GM12878 (cell line): ENCODE results near the gene NES. TPM values are rescaled to one million over a fixed set of nuclear protein-coding genes. Genes with fewer than 3 reads are reported as not detected.

Experiments used
- ATAC-seq: fragments of 200-7000 bp; cut with Tn5 transposase; 3 replicates; pipeline ENCODE4 v1.9.1; 2020; ENCODE audit warnings: mild to moderate bottlenecking, moderate library complexity
- BruUV-seq: library from RNA; stranded (reverse); fragments of 400-500 nt; replicated peaks from 2 replicates; lab custom pipeline; 2021; lab: Mats Ljungman, UMichigan
- CTCF ChIA-PET: fragments of 300-600 bp; sonication (Branson Sonifier 250); formaldehyde crosslinking; extraction: SDS; loops from one replicate; lab custom pipeline; 2021; ENCODE audit warnings: inconsistent platforms; lab: Yijun Ruan, JAX
- POLR2A ChIA-PET: fragments of 350-600 bp; formaldehyde crosslinking; extraction: SDS; loops from one replicate; lab custom pipeline; 2021; ENCODE audit warnings: inconsistent platforms; lab: Charles Lee
- RAD21 ChIA-PET: fragments of 300-600 bp; sonication (Branson Sonifier 250); formaldehyde crosslinking; loops from one replicate; lab custom pipeline; 2023; ENCODE audit warnings: antibody characterized with exemption; ENCODE audit not compliant: unreplicated experiment; lab: Charles Lee
- SMC1A ChIA-PET: fragments of 300-600 bp; sonication (Branson Sonifier 250); formaldehyde crosslinking; loops from one replicate; lab custom pipeline; 2023; ENCODE audit not compliant: unreplicated experiment, uncharacterized antibody; lab: Charles Lee
- DNase-seq: peaks from one replicate; pipeline ENCODE4 v3.0.0-alpha.2; 2011; ENCODE audit warnings: low read depth, low spot score
- FAIRE-seq: peaks from 3 replicates; lab custom pipeline; 2011; peaks lifted over from hg19 to GRCh38; lab: Jason Lieb, UNC
- H2AFZ ChIP-seq: 2 replicates; pipeline ENCODE4 v1.6.0; 2011; ENCODE audit warnings: low read depth, low read length, control low read depth; ENCODE audit not compliant: control insufficient read depth
- H3K27ac ChIP-seq: 2 replicates; pipeline ENCODE4 v1.5.1; 2011; ENCODE audit warnings: control low read depth; ENCODE audit not compliant: control insufficient read depth, insufficient read depth
- H3K27me3 ChIP-seq, 2 experiments: replicated peaks in 1 of 2; 2 replicates each; pipeline versions ENCODE4 v1.6.0 to v1.6.1; 2011; ENCODE audit warnings: low read length in 1 of 2; ENCODE audit not compliant: control insufficient read depth in 2 of 2, insufficient read depth in 2 of 2
- H3K36me3 ChIP-seq, 2 experiments: 2 replicates each; pipeline ENCODE4 v1.5.1; 2011; ENCODE audit warnings: low read length in 1 of 2; ENCODE audit not compliant: control insufficient read depth in 2 of 2, insufficient read depth in 2 of 2
- H3K4me1 ChIP-seq: 2 replicates; pipeline ENCODE4 v1.6.1; 2011; ENCODE audit warnings: mild to moderate bottlenecking, low read length, moderate library complexity, mixed read lengths; ENCODE audit not compliant: control insufficient read depth, insufficient read depth
- H3K4me2 ChIP-seq: 2 replicates; pipeline ENCODE4 v1.6.0; 2011; ENCODE audit warnings: control low read depth; ENCODE audit not compliant: control insufficient read depth, insufficient read depth
- H3K4me3 ChIP-seq: fragments of 200-600 bp; sonication (generic); 2 replicates; pipeline ENCODE4 v1.5.1; 2016
- H3K79me2 ChIP-seq: 2 replicates; pipeline ENCODE4 v1.6.0; 2011; ENCODE audit warnings: low read length; ENCODE audit not compliant: control insufficient read depth, insufficient read depth
- H3K9ac ChIP-seq: 2 replicates; pipeline ENCODE4 v1.8.0; 2011; ENCODE audit warnings: low read length, control low read depth, mixed read lengths; ENCODE audit not compliant: control insufficient read depth, insufficient read depth
- H3K9me3 ChIP-seq: replicated peaks from 3 replicates; pipeline ENCODE4 v1.5.1; 2011; ENCODE audit warnings: mild to moderate bottlenecking, low read length; ENCODE audit not compliant: control insufficient read depth, insufficient read depth
- H4K20me1 ChIP-seq: 2 replicates; pipeline ENCODE4 v1.6.0; 2011; ENCODE audit not compliant: control insufficient read depth, insufficient read depth
- BMI1 ChIP-seq: fragments of 450-650 bp; IDR thresholded peaks from 2 replicates; pipeline ENCODE4 v1.6.1; 2016; ENCODE audit warnings: mild to moderate bottlenecking, moderate library complexity, borderline replicate concordance
- CBX5 ChIP-seq: sonication (generic); IDR thresholded peaks from 2 replicates; pipeline ENCODE4 v1.6.1; 2016; ENCODE audit warnings: low read depth, moderate library complexity, mild to moderate bottlenecking, inconsistent platforms
- CHD2 ChIP-seq: IDR thresholded peaks from 2 replicates; pipeline ENCODE4 v1.6.1; 2011; ENCODE audit warnings: low read depth, low read length, improper control_type of control experiment, borderline replicate concordance
- ESRRA ChIP-seq: IDR thresholded peaks from 2 replicates; pipeline ENCODE4 v1.6.1; 2012; ENCODE audit warnings: mild to moderate bottlenecking, low read length, improper control_type of control experiment
- HSF1 ChIP-seq: fragments of 150-350 bp; IDR thresholded peaks from 2 replicates; pipeline ENCODE4 v1.6.1; 2014; ENCODE audit warnings: mild to moderate bottlenecking, low read depth, low read length
- IKZF1 ChIP-seq: fragments of 450-650 bp; conservative IDR thresholded peaks from 2 replicates; pipeline ENCODE4 v1.6.1; 2017; ENCODE audit warnings: antibody characterized with exemption, mild to moderate bottlenecking
- IRF4 ChIP-seq: IDR thresholded peaks from 2 replicates; pipeline ENCODE4 v1.6.1; 2011; ENCODE audit warnings: low read depth, low read length
- NR2F1 ChIP-seq: fragments of 450-650 bp; conservative IDR thresholded peaks from 2 replicates; pipeline ENCODE4 v1.6.1; 2017; ENCODE audit warnings: mild to moderate bottlenecking
- PAX5 ChIP-seq: IDR thresholded peaks from 2 replicates; pipeline ENCODE4 v1.6.1; 2011; ENCODE audit warnings: low read depth, low read length, borderline replicate concordance
- PKNOX1 ChIP-seq: fragments of 450-650 bp; IDR thresholded peaks from 2 replicates; pipeline ENCODE4 v1.6.1; 2016; ENCODE audit warnings: mild to moderate bottlenecking
- SP1 ChIP-seq: IDR thresholded peaks from one replicate; pipeline ENCODE4 v1.6.1; 2011; ENCODE audit warnings: low read depth, low read length
- SREBF2 ChIP-seq: IDR thresholded peaks from 2 replicates; pipeline ENCODE4 v1.6.1; 2012; ENCODE audit warnings: mild to moderate bottlenecking, low read length
- TCF12 ChIP-seq: IDR thresholded peaks from 2 replicates; pipeline ENCODE4 v1.6.1; 2011; ENCODE audit warnings: low read depth, mild to moderate bottlenecking, low read length
- ZNF207 ChIP-seq: fragments of 450-650 bp; IDR thresholded peaks from 2 replicates; pipeline ENCODE4 v1.6.1; 2014; ENCODE audit warnings: antibody characterized with exemption, mild to moderate bottlenecking, borderline replicate concordance
- ZNF217 ChIP-seq: fragments of 450-650 bp; IDR thresholded peaks from 2 replicates; pipeline ENCODE4 v1.6.1; 2017; ENCODE audit warnings: antibody characterized with exemption, mild to moderate bottlenecking
- ZNF24 ChIP-seq: fragments of 450-650 bp; IDR thresholded peaks from 2 replicates; pipeline ENCODE4 v1.6.1; 2017; ENCODE audit warnings: antibody characterized with exemption, mild to moderate bottlenecking
- WGBS: methylation state at CpG from one replicate; pipeline ENCODE4 v1.1.6; 2016; ENCODE audit warnings: low lambda C conversion rate; ENCODE audit not compliant: insufficient replicate concordance, insufficient coverage; ENCODE audit errors: missing lambda C conversion rate; 5-methylcytosine and 5-hydroxymethylcytosine counted together
- in situ Hi-C: fragments of 300-500 bp; cut with MboI; formaldehyde crosslinking; loops from 9 replicates; pipeline ENCODE4 v1.14.3; 2018; ENCODE audit warnings: mixed read lengths
- intact Hi-C: fragments of 100-400 bp; cut with micrococcal nuclease; formaldehyde crosslinking; loops from one replicate; pipeline ENCODE4 v1.14.2; 2022; ENCODE audit not compliant: unreplicated experiment
- polyA plus RNA-seq, 11 experiments: library from polyadenylated mRNA; depleted of rRNA in 4 of 11; unstranded in 6 of 11; stranded (reverse) in 5 of 11; fragments of >200 nt; fragmentation: Nextera tagmentation in 4 of 11; fragmentation: Illumina TruSeq in 1 of 11; extraction: Ambion mirVana in 4 of 11; extraction: Trizol in 1 of 11; gene quantifications; 1 replicate in 1 of 11; 2 replicates in 10 of 11; pipeline versions ENCODE4 v1.2.1 to v1.2.3, GENCODE V29; 2011 to 2016; ENCODE audit warnings: inconsistent platforms in 2 of 11, missing spikeins in 2 of 11, low read depth in 1 of 11
- total RNA-seq, 4 experiments: library from RNA; depleted of rRNA in 3 of 4; stranded (reverse); fragments of >200 nt in 3 of 4; fragmentation: Illumina TruSeq in 1 of 4; extraction: Trizol in 1 of 4; gene quantifications; 2 replicates each; pipeline versions ENCODE4 v1.2.1 to v1.2.3, GENCODE V29; 2013 to 2021

Gene NES
- total and polyA plus RNA-seq, 10 of the 15 experiments (the other 5 are each of a cell fraction or from before 2014, with no cell fraction given) = under 0.01 to 0.15 (median 0.02) TPM; not detected in 4

- ChIA-PET RAD21 (no interaction called here), POLR2A (no interaction called here), CTCF (interaction anchor here (1.0 to 1.2 kb wide), 3 partner anchors 12 to 48 kb away, joined by 3 to 4 read pairs (median 3); partner anchors contain the start of gene NAXE)
- Histone ChIP-seq H4K20me1 (no peaks in the 10 kb centered on the region), H3K4me1 (peaks cover 8% of the 10 kb centered on the region), H3K9me3 (no peaks in the 10 kb centered on the region), H3K4me3 (no peak overlapping the region), H3K79me2 (no peaks in the 10 kb centered on the region)
- FAIRE-seq (no peak), DNase-seq (no peak)
- in situ Hi-C loops = no loop called here
- TF ChIP-seq IKZF1 = no peak
- TF ChIP-seq SREBF2 = no peak
- TF ChIP-seq ZNF217 = no peak
- TF ChIP-seq PAX5 = no peak
- TF ChIP-seq SP1 = no peak
- TF ChIP-seq, all 136 proteins: peak for 0
- Histone ChIP-seq H3K27ac (no peak overlapping the region), H3K27me3 (peaks cover 0 to 2% of the 10 kb centered on the region in 2 experiments), H3K4me2 (no peak overlapping the region), H3K36me3 (no peaks in the 10 kb centered on the region), H2AFZ (no peak overlapping the region), H3K9ac (no peak overlapping the region)
- WGBS = 53% methylated on average over 6 of the region's 6 CpGs
- intact Hi-C loops = no loop called here
- no TSS peak for BruUV-seq
- SMC1A ChIA-PET = interaction anchor here (0.9 kb wide), 1 partner anchor 12 kb away, joined by 4 read pairs; no protein-coding TSS in a partner anchor
- no peak for ATAC-seq
Observed at GRCh38 chr1:156639601-156640101, 37.6 kb downstream of the NES start.

GRCh38 chr1:156638189-156638985 is 38.8 kb downstream of the NES start:
- POLR2A ChIA-PET = no interaction called here
- peaks cover under 1 to 2% of the 10 kb centered on the region in 2 experiments for H3K27me3 ChIP-seq
- TF ChIP-seq CHD2 (no peak), ZNF24 (no peak), ZNF207 (no peak), HSF1 (no peak), BMI1 (no peak), IRF4 (no peak), CBX5 (no peak), ESRRA (no peak), PKNOX1 (no peak), TCF12 (no peak), NR2F1 (no peak), ZNF217 (no peak)

More at GRCh38 chr1:156638189-156638985, 38.8 kb downstream of the NES start:
- intact Hi-C loops (no loop called here), in situ Hi-C loops (no loop called here)
- 34% methylated on average over 7 of the region's 8 CpGs for WGBS
- H3K27ac ChIP-seq = no peak overlapping the region
- RAD21 ChIA-PET = no interaction called here
- no peak overlapping the region for H2AFZ ChIP-seq
- H3K4me3 ChIP-seq = no peak overlapping the region
- SMC1A ChIA-PET = interaction anchor here (0.9 kb wide), 1 partner anchor 11 kb away, joined by 4 read pairs; no protein-coding TSS in a partner anchor
- H3K9ac ChIP-seq = no peak overlapping the region
- H3K36me3 ChIP-seq = no peaks in the 10 kb centered on the region
- no peaks in the 10 kb centered on the region for H4K20me1 ChIP-seq
- BruUV-seq = no TSS peak
- no peaks in the 10 kb centered on the region for H3K9me3 ChIP-seq
- no peak overlapping the region for H3K4me2 ChIP-seq
- CTCF ChIA-PET = interaction anchor here (0.6 to 1.2 kb wide), 3 partner anchors 11 to 46 kb away, joined by 3 to 4 read pairs (median 3); partner anchors contain the start of gene NAXE
- DNase-seq = no peak
- 0 out of 2 replicates have a peak, but pooled peaks cover under 1% of the 10 kb centered on the region for H3K4me1 ChIP-seq
- FAIRE-seq = no peak
- no peaks in the 10 kb centered on the region for H3K79me2 ChIP-seq
- no peak for ATAC-seq
